Activated CD8-positive, alpha-beta memory T cell treated with anti-CD3 and anti-CD28 coated beads, Interleukin-2, amount 50 U/mL, for 1 hour (primary cell): Measurements from ENCODE around the gene CEP44.
"Not testable (repeated sequence)": the region's sequence is repeated elsewhere in the genome, so short reads cannot be mapped to it uniquely, and the experiment has no call there.

Experiments
- DNase-seq: peaks from one replicate; pipeline ENCODE4 v3.0.0-alpha.2; 2020; ENCODE audit errors: extremely low read depth

Gene CEP44

GRCh38 chr4:174278467-174278866 is 5.2 kb upstream of the CEP44 start:
- no peak for DNase-seq

GRCh38 chr4:174279433-174280155 is 4.1 kb upstream of the CEP44 start:
- no peak for DNase-seq

- no peak for DNase-seq
Measured at GRCh38 chr4:174281182-174281737, 2.5 kb upstream of the CEP44 start.

- no peak for DNase-seq
Measured at GRCh38 chr4:174281901-174282300, 1.8 kb upstream of the CEP44 start.

GRCh38 chr4:174282836-174283506 is 740 bp upstream of the CEP44 start:
- peak; percentile 59 for DNase-seq

GRCh38 chr4:174284487-174284886 is 776 bp downstream of the CEP44 start:
- DNase-seq: no peak

GRCh38 chr4:174286870-174287269 is 3.2 kb downstream of the CEP44 start:
- DNase-seq: no peak

GRCh38 chr4:174292473-174292872 is 8.8 kb downstream of the CEP44 start:
- no peak for DNase-seq

GRCh38 chr4:174294641-174295040 is 10.9 kb downstream of the CEP44 start:
- DNase-seq: not testable (repeated sequence)

- not testable (repeated sequence) for DNase-seq
Measured at GRCh38 chr4:174295142-174295541, 11.4 kb downstream of the CEP44 start.

GRCh38 chr4:174303687-174304086 is 20.0 kb downstream of the CEP44 start:
- no peak for DNase-seq

GRCh38 chr4:174304664-174305063 is 21.0 kb downstream of the CEP44 start:
- no peak for DNase-seq

- no peak for DNase-seq
Measured at GRCh38 chr4:174305961-174306360, 22.2 kb downstream of the CEP44 start.

- DNase-seq: no peak
Measured at GRCh38 chr4:174307694-174308093, 24.0 kb downstream of the CEP44 start.

GRCh38 chr4:174312993-174313392 is 29.3 kb downstream of the CEP44 start:
- no peak for DNase-seq

- no peak for DNase-seq
Measured at GRCh38 chr4:174314274-174314673, 30.6 kb downstream of the CEP44 start.

GRCh38 chr4:174314770-174315169 is 31.1 kb downstream of the CEP44 start:
- no peak for DNase-seq

- no peak for DNase-seq
Measured at GRCh38 chr4:174316546-174316945, 32.8 kb downstream of the CEP44 start.

- no peak for DNase-seq
Measured at GRCh38 chr4:174316954-174317353, 33.2 kb downstream of the CEP44 start.

GRCh38 chr4:174317531-174317930 is 33.8 kb downstream of the CEP44 start:
- no peak for DNase-seq

- no peak for DNase-seq
Measured at GRCh38 chr4:174318829-174319764, 35.4 kb downstream of the CEP44 start.
